Kidney capillary endothelial cell (primary cell): ENCODE results near the gene MPHOSPH9.

ENCODE experiments used
- DNase-seq: peaks from one replicate; pipeline ENCODE4 v3.0.0-alpha.2; 2018; ENCODE audit warnings: low spot score

The MPHOSPH9 gene

DNA sequence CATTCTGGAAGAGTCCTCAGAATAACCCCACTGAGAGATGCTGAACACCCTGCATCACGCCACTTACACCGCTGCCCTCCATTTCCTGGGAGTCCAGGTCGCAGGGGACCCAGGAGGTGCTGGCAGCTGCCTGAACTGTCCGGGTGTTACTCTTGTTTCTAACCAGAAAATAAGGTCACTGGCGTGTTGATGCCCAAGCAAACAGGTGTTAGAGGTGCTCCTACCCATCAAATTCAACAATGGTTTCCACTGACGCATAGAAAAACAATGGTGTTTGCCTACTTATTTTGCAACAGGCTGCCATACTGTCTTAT lies 105.8 kb downstream of the MPHOSPH9 start:
- no peak for DNase-seq

DNA sequence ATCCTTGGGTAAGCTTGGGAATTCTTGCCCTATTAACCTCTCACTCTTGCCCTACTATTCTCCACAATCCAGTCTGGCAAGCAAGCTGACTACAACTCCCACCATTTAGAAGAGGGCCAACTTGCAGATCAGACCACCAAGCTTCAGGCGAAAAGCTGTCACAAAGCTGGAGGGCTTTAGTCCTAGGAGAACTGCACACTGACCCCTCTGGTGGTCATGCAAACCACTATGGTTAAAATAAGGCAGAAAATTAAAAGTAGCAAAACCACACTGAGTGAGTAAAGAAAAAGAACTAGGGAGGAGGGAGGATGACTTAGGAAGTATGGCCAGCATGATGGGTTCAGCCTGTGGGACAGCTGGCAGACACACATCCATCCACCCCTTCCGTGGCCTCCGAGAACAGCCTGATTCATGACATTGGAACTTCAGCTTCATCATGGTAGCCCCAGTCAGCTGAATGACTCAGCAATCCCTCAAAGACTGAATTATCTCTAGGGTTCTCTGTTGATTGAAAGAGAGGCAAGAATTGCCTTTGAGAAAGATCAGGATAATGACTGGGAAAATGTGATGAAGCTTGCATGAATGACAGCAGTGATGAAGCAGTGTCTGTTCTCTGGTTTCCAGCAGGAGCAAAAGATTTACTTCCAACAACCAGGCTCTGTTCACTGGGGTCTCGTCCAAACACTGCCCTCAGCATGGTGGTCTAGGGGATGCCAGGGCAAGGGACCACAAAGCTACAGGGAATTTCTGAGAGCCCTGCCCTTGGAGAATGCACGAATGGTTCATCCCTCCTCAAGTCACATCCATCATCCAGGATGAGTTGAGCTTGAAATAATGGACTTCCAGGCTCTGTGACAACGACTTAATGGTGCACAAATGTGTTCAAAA lies 106.4 kb downstream of the MPHOSPH9 start:
- peak; percentile 96 for DNase-seq

DNA sequence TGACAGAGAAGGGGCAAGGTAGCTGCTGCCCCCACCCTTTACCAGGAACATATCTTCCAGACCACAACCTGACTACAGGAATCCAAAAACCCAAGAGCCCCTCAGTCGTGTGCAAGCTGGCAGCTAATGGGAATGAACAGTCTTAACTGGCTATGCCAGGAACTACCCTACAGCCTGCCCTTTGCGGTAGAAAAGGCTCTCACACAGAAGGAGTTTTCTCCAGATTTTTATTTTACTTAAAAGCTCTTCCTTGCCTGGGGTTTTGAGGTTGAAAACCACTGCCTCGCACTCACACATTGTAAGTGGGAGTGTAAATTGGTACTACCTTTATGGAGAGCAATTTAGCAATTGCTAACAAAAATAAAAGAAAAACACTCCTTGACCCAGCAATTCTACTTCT lies 110.3 kb downstream of the MPHOSPH9 start:
- no peak for DNase-seq

DNA sequence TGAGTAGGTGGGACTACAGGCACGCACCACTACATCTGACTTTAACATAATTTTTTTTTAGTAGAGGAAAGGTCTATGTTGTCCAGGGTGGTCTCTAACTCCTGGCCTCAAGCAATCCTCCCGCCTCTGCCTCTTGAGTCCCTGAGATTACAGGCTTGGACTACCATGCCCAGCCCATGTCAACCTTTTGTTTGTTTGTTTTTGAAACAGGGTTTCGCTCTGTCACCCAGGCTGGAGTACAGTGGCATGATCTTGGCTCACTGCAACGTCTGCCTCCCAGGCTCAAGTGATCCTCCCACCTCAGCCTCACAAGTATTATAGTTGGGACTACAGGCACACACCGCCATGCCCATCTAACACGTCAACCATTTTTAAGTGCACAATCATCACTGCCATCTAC lies 111.3 kb downstream of the MPHOSPH9 start:
- no peak for DNase-seq

DNA sequence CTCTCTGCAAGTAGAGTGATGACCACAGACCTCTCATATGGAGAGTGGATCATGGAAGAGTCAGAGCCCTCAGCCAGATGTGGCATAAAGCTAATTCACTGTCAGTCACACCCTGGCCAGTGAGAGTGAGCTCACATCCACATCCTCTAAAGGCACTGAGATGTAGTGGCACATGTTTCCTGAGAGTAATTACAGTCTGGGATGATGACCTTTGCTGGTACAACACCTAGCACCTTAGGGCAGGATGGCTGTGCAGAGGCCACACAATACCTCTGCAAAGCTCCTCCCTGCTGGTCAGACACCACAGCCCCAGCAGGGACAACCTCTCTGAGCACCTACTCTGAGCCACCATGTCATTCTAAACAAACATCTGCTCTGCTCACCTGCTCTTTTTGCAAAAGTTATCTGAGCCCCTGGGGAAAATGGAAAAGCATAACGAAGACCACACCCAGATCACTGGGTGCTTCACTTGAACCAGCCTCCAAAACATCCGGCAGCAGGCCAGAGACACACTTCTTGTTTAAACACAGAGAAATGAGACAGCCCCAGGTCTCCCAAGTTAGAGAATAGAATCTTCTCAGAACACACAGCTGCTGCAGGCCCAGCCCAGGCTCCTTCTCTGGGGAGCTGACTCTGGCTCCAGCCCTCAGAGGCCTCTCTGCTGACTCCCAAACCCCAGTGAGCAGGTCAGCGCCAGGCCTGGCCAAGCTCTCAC lies 112.3 kb downstream of the MPHOSPH9 start:
- DNase-seq: peak; percentile 40

DNA sequence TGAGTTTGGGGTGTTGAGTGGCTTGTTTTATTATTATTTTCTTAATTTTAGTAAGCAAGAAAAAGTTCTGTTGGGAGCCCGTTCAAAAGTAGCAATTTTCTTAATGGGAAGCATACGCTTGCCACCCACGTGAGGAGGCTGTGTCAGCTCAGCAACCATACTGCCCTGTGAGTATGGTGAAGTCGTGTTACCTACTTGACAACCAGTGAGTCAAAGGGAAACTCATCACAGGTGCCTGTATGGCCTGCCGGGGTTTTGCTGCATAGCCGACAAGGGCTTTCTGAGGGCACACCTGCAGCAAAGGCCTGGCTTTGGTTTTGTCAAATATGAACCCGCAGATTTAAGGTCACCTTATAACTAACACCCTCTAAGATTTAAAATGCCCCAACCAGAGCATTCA lies 113.1 kb downstream of the MPHOSPH9 start:
- DNase-seq: no peak

DNA sequence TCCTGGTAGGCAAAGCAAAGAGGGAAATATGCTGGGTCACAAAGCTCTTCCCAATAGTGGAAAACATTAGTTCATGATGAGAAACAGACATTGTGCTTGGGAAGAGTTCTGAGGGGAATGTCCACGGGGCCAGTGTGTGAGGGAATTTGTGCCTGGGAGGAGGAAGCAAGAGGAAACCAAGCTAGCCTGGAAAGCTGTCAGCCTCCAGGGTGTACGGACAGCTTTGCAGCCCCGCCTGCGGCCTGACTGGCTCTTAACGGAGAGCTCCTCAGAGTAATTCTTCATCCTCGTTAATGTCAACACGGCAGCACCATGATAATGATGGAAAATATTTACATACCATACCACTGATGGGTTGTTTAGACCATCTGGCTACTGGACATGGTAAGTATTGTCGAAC lies 114.4 kb downstream of the MPHOSPH9 start:
- no peak for DNase-seq

DNA sequence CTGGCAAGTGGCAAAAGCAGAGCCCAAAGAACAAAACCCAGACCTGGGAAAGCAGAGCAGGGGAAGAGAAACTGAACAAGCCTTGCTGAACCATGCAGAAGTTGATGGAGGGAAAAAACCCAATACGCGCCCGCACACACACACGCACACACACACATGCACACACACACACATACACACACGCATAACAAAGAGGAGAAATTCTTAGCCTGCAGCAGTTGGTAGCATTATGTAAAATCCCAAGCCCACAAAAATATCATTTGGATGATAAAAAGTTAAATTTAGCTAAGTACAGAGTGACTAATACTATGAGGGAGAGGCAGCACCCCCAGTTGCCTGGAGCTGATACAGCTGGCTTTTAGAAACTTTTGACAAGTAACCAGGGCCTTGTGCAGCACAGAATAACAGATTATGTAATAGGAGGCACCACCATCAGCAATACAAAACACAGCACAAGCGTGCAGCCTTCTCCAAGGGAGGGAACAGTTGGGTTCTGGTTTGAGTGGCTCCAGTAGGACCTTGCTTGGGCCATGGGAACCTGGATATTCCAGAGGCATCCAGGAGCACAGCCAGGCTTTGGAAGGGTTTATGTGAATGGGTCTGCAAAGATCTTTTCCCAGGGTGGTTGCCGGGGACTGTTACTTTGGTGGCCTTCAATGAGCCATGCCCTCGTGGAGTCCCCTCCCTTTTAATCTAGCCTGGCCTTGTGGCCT lies 117.4 kb downstream of the MPHOSPH9 start:
- no peak for DNase-seq

DNA sequence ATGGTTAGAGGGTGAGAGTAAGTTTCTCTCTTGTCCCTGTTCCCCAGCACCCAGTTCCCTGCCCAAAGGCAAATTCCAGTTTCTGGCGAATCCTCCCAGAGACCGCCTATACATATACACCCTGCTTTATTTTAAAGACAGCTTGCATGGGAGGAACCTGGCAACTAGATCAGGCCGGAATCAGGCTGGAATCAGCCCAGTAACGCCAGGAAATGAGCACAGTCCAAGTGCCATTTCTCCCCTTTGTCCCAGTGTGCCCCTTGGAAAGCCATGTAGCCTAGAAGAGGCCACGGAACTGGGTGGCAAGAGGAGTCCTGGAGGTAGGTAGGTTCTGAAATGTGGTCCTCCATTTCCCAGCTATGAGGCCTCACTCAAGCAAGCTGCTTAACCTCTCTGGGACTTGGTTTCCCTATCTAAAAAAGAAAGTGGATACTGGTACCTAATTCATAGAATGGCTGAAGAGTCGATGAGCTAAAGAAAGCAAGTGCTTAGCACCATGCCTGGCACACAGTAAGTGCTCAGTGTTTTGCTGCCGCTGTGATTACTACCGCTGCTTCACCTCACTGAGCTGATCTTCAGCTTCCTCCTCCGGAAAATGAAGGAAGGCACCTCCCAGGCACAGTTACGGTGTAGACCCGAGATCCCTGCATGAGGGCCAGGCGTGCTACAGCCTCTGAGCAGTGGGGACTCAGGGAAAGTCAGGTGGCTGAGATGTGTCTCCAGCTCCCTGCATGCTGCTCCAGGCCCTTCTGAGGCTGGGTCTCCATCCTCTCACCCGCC lies 118.4 kb downstream of the MPHOSPH9 start:
- DNase-seq: peak; percentile 38

DNA sequence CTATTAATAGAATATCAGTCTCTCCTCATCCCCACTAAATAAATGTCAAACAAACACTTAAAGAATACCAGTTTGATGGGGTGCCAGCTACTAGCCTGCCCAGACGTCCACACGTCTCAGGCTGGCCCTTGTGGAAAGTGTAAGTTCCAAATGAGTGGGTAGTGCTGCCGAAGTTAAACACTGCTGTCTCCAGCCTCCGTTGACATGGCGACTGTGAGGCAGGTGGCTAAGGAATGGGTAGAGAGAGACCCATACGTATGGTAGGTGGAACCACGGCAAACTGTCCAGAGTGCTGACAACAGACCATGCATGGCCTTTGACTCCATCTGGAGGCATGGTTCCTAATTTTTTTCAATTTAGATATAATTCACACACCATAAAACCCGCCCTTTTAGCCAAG lies 119.9 kb downstream of the MPHOSPH9 start:
- no peak for DNase-seq

DNA sequence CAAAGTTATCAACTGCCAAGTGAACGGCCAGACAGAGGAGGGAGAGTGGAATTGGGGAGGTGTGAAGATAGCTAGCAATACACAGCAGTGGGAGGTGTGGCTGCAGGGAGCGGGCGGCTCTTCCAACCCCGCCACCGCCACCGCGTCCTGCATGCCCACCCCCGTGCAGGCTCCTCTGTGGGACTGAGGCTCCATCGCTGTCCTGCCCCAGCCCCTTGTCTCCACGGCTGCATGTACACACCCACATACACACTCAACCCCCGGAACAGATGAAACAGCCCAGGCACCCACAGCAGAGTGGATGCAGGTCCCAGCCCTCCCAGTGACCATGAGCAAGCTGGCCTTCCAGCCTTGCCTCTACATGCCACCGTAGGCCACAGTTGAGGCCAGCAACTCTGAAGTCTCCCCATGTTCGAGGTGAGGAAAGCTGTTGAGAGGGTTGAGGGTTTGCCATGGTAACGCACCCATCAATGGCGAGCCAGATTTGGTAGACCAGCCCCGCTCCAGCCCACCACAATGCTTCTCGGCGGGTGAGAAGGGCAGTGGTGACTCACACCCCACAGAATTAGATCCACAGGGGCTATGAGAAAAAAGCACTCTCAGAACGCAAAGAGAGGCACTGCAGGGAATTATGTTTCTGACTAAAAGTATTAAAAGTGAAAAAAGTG lies 121.3 kb downstream of the MPHOSPH9 start:
- no peak for DNase-seq

DNA sequence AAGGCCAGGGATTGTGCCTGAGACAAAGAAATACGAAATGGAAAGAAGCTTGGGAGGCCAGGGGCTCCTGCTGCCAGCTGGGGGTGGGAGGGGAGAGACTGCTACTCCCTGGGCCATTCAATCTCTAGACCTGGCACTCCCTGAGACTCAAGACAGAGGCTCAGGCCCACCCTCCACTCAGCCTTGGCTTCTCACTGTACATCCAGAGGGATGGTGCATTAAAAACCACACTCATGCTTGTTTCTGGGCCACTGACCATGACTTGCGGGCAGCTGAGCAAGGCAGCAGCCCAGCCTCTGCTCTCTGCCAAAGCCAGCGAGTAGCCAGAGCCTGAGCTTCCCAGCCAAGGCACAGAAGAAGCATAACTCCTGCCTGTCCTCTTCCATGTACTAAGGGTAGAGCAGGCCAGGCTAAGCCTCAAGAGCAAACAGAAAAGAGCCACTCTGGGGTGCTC lies 123.6 kb downstream of the MPHOSPH9 start:
- no peak for DNase-seq

DNA sequence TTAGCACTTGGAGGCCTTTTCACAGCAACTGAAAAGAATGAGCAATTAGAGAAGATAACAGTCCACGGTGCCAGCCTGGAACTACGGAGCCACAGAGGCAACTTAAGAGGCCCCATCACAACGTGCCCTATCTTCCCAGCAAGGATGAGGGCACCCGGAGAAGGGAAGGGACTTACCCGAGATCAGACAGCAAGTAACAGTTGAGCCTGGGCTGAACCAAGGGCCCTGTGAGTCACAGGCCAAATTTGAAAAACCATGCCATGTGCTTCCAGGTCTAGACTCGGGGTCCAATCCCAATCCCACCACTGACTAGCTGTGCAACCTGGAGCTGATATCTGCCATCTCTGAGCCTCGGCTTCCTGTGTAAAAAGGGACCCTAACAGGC lies 124.3 kb downstream of the MPHOSPH9 start:
- DNase-seq: no peak

DNA sequence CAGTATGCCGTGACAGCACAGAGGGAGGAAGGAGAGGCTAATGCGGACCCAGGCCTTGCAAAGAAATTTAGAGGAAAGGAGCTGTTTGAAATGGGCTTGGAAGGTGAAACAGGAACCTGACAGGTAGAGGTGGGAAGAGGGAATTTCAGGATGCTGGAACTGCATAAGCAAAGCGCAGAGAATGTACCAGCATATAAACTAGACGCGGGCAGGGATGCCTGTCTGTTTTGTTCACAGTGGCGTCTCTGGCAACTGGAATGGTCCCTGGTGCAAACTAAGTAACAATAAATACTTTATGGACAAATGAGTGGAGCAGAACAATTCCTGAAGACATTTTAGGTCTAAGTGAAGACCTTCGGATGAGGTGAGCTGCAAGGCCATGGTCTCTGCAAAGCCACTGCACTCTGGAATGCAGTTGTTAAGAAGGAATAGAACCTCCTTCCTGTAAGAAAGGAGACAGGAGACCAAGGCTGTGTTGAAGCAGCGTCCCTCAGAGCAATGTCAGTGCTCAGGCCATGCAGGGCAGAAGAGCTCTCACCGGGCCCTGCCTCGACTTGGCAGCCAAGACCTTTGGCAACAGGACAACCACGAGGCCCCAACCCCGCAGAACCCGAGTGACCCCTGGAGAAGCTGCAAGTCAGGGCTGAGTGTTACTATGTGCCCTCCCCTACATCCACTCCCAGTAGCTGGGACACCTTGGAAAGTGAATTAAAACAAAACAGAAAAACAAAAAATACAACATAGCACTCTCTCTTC lies 124.8 kb downstream of the MPHOSPH9 start:
- no peak for DNase-seq

DNA sequence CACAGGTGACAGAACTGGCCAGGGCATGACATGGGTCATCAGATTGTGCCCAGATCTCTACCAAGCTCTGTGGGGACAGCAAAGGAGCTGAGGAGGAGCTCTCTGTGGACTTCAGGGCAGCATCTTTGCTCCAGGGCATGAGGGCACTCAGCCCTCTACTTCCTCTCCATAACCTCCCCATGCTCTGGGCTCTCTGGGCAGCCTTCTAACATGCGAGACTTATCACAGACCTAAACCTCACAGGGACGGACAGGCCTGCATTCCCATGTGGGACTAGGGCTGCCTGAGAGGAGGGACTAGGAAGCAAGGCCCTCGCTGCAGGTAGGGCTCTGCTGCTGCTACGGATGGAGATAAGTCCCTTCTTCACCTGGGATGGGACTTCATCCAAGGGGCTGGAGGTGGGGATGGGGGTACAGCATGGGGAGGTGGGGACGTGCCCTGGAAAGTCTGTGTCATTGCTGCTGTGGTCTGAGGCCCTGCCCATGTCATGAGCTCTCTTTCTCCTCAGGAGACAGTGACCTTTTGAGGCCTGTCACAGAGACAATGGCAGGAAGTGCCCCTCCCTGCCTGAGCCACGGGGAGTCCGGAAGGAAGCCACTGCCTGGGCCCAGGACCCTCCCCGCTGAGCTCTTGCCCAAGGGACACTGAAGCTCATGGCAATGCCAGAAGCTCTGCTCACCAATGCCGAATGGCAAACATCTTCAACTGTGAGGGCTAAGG lies 126.1 kb downstream of the MPHOSPH9 start:
- peak; percentile 56 for DNase-seq

DNA sequence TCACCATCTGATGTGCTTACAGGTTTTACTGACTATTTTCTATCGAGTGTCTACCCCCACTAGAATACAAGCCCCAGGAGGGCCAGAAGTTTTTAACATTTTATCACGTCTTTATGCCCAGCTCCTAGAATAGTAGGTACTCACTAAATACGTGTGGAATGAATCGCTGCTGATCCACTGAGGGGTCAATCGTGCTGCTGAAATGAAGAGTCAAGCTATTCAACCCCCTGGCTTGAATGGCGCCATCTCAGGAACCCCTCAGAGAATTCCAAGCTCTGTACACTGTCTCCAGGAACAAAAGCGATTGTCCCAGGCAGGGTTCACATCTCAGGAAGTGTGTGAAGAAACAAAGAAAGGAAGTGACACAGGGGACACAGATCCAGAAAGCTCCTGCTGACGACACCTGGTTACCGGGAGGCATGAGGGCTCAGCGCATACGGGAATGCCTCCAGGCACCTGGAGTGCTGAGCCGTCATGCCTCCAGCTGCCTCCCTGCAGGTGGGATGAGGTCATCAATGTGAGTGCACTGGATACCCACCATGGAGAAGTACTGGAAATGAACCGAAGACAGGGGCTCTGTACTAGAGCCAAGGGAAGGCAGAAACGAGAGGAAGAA lies 127.6 kb downstream of the MPHOSPH9 start:
- peak; percentile 91 for DNase-seq

DNA sequence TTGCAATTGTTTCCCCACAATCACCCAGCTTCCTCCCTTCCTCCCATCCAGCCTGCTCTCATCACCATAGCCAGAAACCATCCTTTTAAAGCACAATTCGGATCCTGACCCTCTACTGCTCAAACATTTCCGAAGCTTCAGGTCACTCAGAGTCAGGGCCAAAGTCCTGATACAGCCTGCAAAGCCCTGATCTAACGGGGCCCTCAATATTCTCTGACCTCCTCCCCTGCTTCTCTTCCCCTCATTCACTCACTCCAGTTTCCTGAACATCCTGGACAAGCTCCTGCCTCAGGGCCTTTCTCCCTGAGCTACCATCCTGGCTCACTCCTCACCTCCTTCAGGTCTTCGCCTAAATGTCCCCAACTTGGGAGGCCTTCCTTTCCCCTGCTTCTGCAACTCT lies 128.1 kb downstream of the MPHOSPH9 start:
- no peak for DNase-seq
